Panc1 (cell line): Measurements from ENCODE around the gene DNAJB8.

Source experiments
- SIN3A ChIP-seq: IDR thresholded peaks from 2 replicates; pipeline ENCODE4 v1.6.1; 2012; ENCODE audit warnings: low read depth, mild to moderate bottlenecking, low read length, moderate library complexity, borderline replicate concordance; ENCODE audit not compliant: insufficient read depth
- TCF7L2 ChIP-seq: IDR thresholded peaks from 2 replicates; pipeline ENCODE4 v1.6.1; 2011; ENCODE audit warnings: mild to moderate bottlenecking, low read depth, low read length, inconsistent platforms
- TF ChIP-seq, protein P1 (sequence below): fragments of 450-650 bp; IDR thresholded peaks from 2 replicates; pipeline ENCODE4 v1.5.1; 2017; ENCODE audit warnings: mild to moderate bottlenecking

DNA sequence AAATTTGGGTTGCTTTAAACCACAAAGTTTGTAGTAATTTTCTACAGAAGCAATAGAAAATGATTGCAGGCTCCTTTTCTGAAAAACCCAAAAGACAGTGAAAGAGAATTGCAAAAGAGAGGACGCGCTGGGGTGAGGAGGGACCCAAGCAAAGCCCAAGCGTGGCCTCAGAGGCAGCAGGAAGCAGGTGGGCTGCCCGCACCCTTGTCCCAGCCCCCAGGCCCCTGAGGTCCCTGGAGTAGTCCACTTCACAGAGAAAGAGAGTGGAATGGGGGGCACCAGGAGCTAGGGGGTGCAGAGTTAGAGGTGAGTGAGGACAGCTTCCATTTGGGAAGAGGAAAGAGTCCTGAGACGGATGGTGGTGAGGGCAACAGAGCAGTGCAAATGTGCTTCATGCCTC is 11.6 kb downstream of the DNAJB8 start:
- TF ChIP-seq, protein P1, sequence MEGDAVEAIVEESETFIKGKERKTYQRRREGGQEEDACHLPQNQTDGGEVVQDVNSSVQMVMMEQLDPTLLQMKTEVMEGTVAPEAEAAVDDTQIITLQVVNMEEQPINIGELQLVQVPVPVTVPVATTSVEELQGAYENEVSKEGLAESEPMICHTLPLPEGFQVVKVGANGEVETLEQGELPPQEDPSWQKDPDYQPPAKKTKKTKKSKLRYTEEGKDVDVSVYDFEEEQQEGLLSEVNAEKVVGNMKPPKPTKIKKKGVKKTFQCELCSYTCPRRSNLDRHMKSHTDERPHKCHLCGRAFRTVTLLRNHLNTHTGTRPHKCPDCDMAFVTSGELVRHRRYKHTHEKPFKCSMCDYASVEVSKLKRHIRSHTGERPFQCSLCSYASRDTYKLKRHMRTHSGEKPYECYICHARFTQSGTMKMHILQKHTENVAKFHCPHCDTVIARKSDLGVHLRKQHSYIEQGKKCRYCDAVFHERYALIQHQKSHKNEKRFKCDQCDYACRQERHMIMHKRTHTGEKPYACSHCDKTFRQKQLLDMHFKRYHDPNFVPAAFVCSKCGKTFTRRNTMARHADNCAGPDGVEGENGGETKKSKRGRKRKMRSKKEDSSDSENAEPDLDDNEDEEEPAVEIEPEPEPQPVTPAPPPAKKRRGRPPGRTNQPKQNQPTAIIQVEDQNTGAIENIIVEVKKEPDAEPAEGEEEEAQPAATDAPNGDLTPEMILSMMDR: no peak
- TF ChIP-seq TCF7L2: no peak
- no peak for TF ChIP-seq SIN3A
